BLaER1 treated with 17β-estradiol and CSF1 and Interleukin-3, amounts not matched to agents 10 nM and 100 nM (cell line): ENCODE data around the gene CNIH2.
"Not testable (repeated sequence)": the region's sequence is repeated elsewhere in the genome, so short reads cannot be mapped to it uniquely, and the experiment has no call there.

Source experiments
- H3K27ac ChIP-seq, 11 experiments: shearing (Covaris generic); formaldehyde crosslinking; 2 replicates each; pipeline ENCODE4 v1.8.1; 2022
- H3K27me3 ChIP-seq, 11 experiments: shearing (Covaris generic); formaldehyde crosslinking; 2 replicates each; pipeline ENCODE4 v1.8.1; 2022
- H3K36me3 ChIP-seq, 11 experiments: shearing (Covaris generic); formaldehyde crosslinking; 2 replicates each; pipeline ENCODE4 v1.8.1; 2022
- H3K4me1 ChIP-seq, 10 experiments: shearing (Covaris generic); formaldehyde crosslinking; 2 replicates each; pipeline ENCODE4 v1.8.1; 2022
- H3K4me2 ChIP-seq, 11 experiments: shearing (Covaris generic); formaldehyde crosslinking; 2 replicates each; pipeline ENCODE4 v1.8.1; 2022
- H3K4me3 ChIP-seq, 10 experiments: shearing (Covaris generic); formaldehyde crosslinking; 2 replicates each; pipeline ENCODE4 v1.8.1; 2022
- H3K9ac ChIP-seq, 11 experiments: shearing (Covaris generic); formaldehyde crosslinking; 2 replicates each; pipeline ENCODE4 v1.8.1; 2022
- H3K9me3 ChIP-seq, 11 experiments: shearing (Covaris generic); formaldehyde crosslinking; replicated peaks in 1 of 11; 2 replicates each; pipeline ENCODE4 v1.8.1; 2022
- H4K20me1 ChIP-seq, 11 experiments: shearing (Covaris generic); formaldehyde crosslinking; 2 replicates each; pipeline ENCODE4 v1.8.1; 2022
- Cebpa-rat ChIP-seq, 11 experiments: shearing (Covaris generic); IDR thresholded peaks; 2 replicates each; pipeline ENCODE4 v1.8.1; 2022

CNIH2 gene

DNA sequence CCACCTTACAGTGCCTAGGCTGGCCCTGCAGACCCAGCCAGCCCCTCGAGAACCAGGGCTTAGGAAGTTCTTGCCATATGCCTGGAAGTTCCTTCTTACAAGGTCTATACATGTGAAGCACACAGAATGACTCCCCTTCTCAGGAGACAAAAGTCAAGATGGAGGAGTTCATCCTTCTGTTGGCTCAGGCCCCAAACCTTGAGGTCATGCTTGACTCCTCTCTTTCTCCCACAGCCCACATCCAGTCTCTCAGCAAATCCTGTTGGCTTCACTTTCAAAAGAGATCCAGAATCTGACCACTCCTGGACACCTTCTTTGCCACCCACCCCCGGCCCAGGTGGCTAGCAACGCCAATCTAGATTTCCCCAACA, 40.6 kb downstream of the CNIH2 start:
- H3K9me3 ChIP-seq = peaks cover 0 to 21% (median 14%) of the 10 kb centered on the region in 11 experiments; a peak in 15 of 22 replicates
- H3K4me1 ChIP-seq = peaks cover 56 to 82% (median 77%) of the 10 kb centered on the region in 10 experiments
- peak overlapping the region; percentile 25 to 98 (median 94); a peak in 21 of 22 replicates for H3K27ac ChIP-seq
- H3K4me3 ChIP-seq = peak overlapping the region in 2 of 10 experiments; percentile 68 to 69; a peak in 1 of 20 replicates
- H3K9ac ChIP-seq = peak overlapping the region in 10 of 11 experiments; percentile 39 to 92 (median 88); a peak in 18 of 22 replicates
- H4K20me1 ChIP-seq = peaks cover 0 to 32% (median 12%) of the 10 kb centered on the region in 11 experiments; a peak in 12 of 22 replicates
- H3K27me3 ChIP-seq = no peaks in the 10 kb centered on the region
- H3K36me3 ChIP-seq = no peaks in the 10 kb centered on the region
- H3K4me2 ChIP-seq = peak overlapping the region; percentile 98 to 100 (median 100)
- peak in 3 of 11 experiments; percentile 0 to 31 (median 17); a peak in 2 of 22 replicates for TF ChIP-seq Cebpa-rat (IDR thresholded peaks at IDR 0.05)

DNA sequence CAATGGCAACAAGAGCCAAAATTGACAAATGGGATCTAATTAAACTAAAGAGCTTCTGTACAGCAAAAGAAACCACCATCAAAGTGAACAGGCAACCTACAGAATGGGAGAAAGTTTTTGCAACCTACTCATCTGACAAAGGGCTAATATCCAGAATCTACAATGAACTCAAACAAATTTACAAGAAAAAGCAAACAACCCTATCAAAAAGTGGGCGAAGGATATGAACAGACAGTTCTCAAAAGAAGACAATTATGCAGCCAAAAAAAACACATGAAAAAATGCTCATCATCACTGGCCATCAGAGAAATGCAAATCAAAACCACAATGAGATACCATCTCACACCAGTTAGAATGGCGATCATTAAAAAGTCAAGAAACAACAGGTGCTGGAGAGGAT, 42.3 kb downstream of the CNIH2 start:
- peaks cover 0 to 21% (median 14%) of the 10 kb centered on the region in 11 experiments; a peak in 15 of 22 replicates for H3K9me3 ChIP-seq
- H3K36me3 ChIP-seq, H3K4me2 ChIP-seq, H3K9ac ChIP-seq, H3K27me3 ChIP-seq, H3K4me3 ChIP-seq: not testable (repeated sequence)
- peaks cover 51 to 82% (median 75%) of the 10 kb centered on the region in 10 experiments for H3K4me1 ChIP-seq
- H4K20me1 ChIP-seq = peaks cover 0 to 15% (median 7%) of the 10 kb centered on the region in 11 experiments; a peak in 12 of 22 replicates
- H3K27ac ChIP-seq = peak overlapping the region in 3 of 11 experiments; percentile 32 to 98 (median 94); a peak in 2 of 22 replicates

DNA sequence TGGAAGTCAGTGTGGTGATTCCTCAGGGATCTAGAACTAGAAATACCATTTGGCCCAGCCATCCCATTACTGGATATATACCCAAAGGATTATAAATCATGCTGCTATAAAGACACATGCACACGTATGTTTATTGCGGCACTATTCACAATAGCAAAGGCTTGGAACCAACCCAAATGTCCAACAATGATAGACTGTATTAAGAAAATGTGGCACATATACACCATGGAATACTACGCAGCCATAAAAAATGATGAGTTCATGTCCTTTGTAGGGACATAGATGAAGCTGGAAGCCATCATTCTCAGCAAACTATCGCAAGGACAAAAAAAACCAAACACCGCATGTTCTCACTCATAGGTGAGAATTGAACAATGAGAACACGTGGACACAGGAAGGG, 42.8 kb downstream of the CNIH2 start:
- H3K36me3 ChIP-seq, H3K27ac ChIP-seq, H3K4me2 ChIP-seq, H3K27me3 ChIP-seq, H3K9ac ChIP-seq, H3K4me3 ChIP-seq: not testable (repeated sequence)
- Histone ChIP-seq H3K4me1 (peaks cover 51 to 82% (median 75%) of the 10 kb centered on the region in 10 experiments), H4K20me1 (peaks cover 0 to 10% (median 3%) of the 10 kb centered on the region in 11 experiments; a peak in 12 of 22 replicates), H3K9me3 (peaks cover 0 to 21% (median 14%) of the 10 kb centered on the region in 11 experiments; a peak in 15 of 22 replicates)

DNA sequence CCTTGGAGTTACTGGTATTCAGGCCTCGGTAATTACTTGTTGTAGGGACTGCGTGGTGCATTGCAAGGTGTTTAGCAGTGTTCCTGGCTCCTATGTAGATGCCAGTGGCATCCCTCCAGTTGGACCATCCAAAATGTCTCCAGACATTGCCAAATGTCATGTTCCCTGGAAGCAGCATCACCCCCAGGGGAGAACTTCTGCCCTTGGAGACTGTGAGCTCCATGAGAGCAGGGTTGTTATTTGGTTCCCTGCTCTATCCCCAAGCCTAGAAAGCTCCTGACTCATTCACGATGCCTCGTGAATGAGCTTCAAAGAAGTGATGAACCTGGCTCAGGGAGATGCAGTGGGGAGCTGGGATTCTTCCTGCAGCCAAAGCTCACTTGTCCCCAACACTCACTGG, 43.6 kb downstream of the CNIH2 start:
- Histone ChIP-seq H3K4me1 (peaks cover 51 to 80% (median 74%) of the 10 kb centered on the region in 10 experiments), H3K4me3 (no peak overlapping the region), H3K27ac (peak overlapping the region in 7 of 11 experiments; percentile 24 to 61 (median 42); a peak in 11 of 22 replicates), H3K36me3 (no peaks in the 10 kb centered on the region), H4K20me1 (peaks cover 0 to 2% (median 0%) of the 10 kb centered on the region in 11 experiments; a peak in 3 of 22 replicates), H3K9me3 (peaks cover 0 to 21% (median 14%) of the 10 kb centered on the region in 11 experiments; a peak in 15 of 22 replicates), H3K4me2 (peak overlapping the region in 9 of 11 experiments; percentile 4 to 47 (median 31); a peak in 15 of 22 replicates), H3K27me3 (no peaks in the 10 kb centered on the region), H3K9ac (no peak overlapping the region)
- TF ChIP-seq Cebpa-rat (IDR thresholded peaks at IDR 0.05) = no peak

DNA sequence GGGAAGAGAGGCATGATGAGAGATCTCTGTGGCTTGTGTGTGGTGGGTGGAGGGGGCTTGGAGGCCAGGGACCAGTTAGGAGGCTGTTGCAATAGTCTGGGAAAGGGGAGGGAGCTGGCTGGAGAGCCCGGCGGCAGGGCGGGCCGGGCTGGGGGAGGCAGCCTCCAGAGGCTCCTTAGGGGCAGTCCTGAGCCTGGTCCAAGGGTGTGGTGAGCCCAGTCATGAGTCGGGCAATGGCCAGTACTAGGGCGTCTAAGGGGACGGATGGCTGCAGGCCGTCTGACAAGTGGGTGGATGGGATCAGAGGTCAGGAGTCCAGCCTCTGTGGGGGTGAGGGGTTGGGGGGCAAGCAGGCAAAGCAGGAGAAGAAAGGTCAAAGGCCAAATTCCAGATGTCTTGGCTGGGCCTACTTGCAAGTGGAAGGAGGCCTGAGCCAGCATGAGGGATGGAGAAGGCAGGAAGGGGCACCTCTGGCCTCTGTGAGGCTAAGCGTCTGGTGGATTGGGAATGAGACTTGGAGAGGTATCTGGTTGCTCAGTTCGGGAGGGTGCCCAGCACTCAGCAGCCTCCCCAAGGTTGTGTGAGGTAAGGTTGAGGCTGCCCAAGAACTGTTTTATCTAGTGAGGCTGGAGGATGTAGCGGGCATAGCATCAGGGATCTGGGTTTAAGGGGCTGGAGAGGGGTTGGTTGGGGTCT, 44.9 kb downstream of the CNIH2 start:
- peaks cover 0 to 21% (median 14%) of the 10 kb centered on the region in 11 experiments; a peak in 15 of 22 replicates for H3K9me3 ChIP-seq
- H3K27ac ChIP-seq = peak overlapping the region in 6 of 11 experiments; percentile 24 to 61 (median 42); a peak in 12 of 22 replicates
- H3K9ac ChIP-seq = no peak overlapping the region
- H3K4me3 ChIP-seq = no peak overlapping the region
- TF ChIP-seq Cebpa-rat (IDR thresholded peaks at IDR 0.05) = no peak
- H3K36me3 ChIP-seq = no peaks in the 10 kb centered on the region
- no peaks in the 10 kb centered on the region for H3K27me3 ChIP-seq
- H4K20me1 ChIP-seq = no peaks in the 10 kb centered on the region
- peak overlapping the region in 8 of 11 experiments; percentile 1 to 47 (median 32); a peak in 4 of 22 replicates for H3K4me2 ChIP-seq
- H3K4me1 ChIP-seq = peaks cover 53 to 82% (median 76%) of the 10 kb centered on the region in 10 experiments

DNA sequence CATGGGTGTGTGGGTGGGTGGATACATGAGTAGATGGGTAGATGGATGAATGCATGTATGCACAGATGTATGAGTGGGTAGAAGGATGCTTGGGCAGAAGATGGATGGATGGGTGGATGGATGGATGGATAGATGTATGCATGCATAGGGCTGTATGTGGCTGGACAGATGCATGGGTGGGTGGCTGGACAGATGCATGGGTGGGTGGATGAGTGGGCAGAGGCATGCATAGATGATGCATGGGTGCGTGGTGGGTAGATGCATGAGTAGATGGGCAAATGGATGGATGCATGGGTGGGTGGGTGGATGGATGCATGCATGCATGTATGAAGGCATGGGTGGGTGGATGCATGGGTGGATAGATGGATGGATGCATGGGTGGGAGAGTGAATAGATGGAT, 45.7 kb downstream of the CNIH2 start:
- Histone ChIP-seq H3K4me2 (peak overlapping the region in 8 of 11 experiments; percentile 74 to 98 (median 94); a peak in 9 of 22 replicates), H3K27ac (no peak overlapping the region), H3K4me1 (peaks cover 53 to 82% (median 76%) of the 10 kb centered on the region in 10 experiments), H3K9me3 (peaks cover 0 to 21% (median 14%) of the 10 kb centered on the region in 11 experiments; a peak in 15 of 22 replicates), H3K4me3 (no peak overlapping the region), H3K36me3 (no peaks in the 10 kb centered on the region), H4K20me1 (no peaks in the 10 kb centered on the region), H3K27me3 (no peaks in the 10 kb centered on the region), H3K9ac (no peak overlapping the region)
- TF ChIP-seq Cebpa-rat (IDR thresholded peaks at IDR 0.05) = no peak

DNA sequence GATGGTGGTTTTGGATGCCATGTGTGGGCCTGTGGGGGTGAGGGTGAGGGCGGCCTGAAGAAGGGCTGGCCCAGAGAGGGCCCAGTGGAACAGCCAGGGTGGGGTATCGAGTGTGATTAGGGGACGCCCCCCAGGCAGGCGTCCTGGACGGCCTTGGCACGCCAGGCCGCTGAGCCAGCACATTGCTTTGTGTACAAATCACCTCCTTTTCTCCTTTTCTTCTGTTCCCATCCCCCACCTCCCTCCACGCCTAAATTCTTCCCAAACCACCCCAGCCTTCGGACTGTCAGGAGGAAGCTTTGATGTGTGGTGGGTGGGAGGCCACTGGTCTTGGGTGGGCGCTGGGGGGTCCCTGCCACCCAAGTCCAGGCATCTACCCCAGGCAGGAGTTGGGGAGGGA, 46.7 kb downstream of the CNIH2 start:
- no peaks in the 10 kb centered on the region for H3K27me3 ChIP-seq
- H4K20me1 ChIP-seq = no peaks in the 10 kb centered on the region
- peak overlapping the region; percentile 74 to 98 (median 94) for H3K4me2 ChIP-seq
- no peaks in the 10 kb centered on the region for H3K36me3 ChIP-seq
- H3K9me3 ChIP-seq = peaks cover 0 to 17% (median 11%) of the 10 kb centered on the region in 11 experiments; a peak in 13 of 22 replicates
- peaks cover 53 to 82% (median 76%) of the 10 kb centered on the region in 10 experiments for H3K4me1 ChIP-seq
- H3K4me3 ChIP-seq = no peak overlapping the region
- H3K27ac ChIP-seq = peak overlapping the region in 10 of 11 experiments; percentile 11 to 100 (median 95); a peak in 19 of 22 replicates
- no peak for TF ChIP-seq Cebpa-rat (IDR thresholded peaks at IDR 0.05)
- H3K9ac ChIP-seq = peak overlapping the region in 8 of 11 experiments; percentile 4 to 93 (median 84); a peak in 14 of 22 replicates

DNA sequence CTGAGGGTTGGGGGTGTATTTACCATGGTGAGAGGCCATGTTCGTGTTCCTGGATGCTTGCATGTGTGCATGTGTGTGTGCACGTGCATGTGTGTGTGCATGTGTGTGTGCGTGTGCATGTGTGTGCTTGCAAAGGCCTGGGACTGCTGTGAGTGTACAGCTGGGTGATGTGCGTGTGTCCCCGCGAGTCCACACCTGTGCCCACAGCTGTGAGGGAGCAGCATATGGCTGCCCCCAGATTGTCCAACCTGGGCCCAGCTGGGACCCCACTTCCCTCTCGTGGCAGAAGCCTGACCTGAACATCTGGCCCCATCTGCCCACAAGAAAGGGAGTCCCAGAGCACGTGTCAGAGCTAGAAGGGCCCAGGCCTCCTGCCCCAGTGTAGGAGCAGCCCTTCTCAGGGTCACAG, 47.3 kb downstream of the CNIH2 start:
- Histone ChIP-seq H3K9ac (peak overlapping the region in 10 of 11 experiments; percentile 67 to 93 (median 84); a peak in 18 of 22 replicates), H3K36me3 (no peaks in the 10 kb centered on the region), H3K4me1 (peaks cover 53 to 88% (median 82%) of the 10 kb centered on the region in 10 experiments), H3K4me2 (peak overlapping the region; percentile 74 to 98 (median 94)), H3K27ac (peak overlapping the region; percentile 63 to 100 (median 95); a peak in 20 of 22 replicates), H3K4me3 (peak overlapping the region in 4 of 10 experiments; percentile 27 to 53 (median 45); a peak in 2 of 20 replicates), H4K20me1 (no peaks in the 10 kb centered on the region), H3K9me3 (peaks cover 0 to 11% (median 5%) of the 10 kb centered on the region in 11 experiments; a peak in 12 of 22 replicates), H3K27me3 (no peaks in the 10 kb centered on the region)
- no peak for TF ChIP-seq Cebpa-rat (IDR thresholded peaks at IDR 0.05)
